Subcutaneous adipose tissue (tissue), 4 donors: Measurements from ENCODE around the gene TMEM117. TPM values are rescaled to one million over a fixed set of nuclear protein-coding genes. Genes with fewer than 3 reads are reported as not detected.

Source experiments
- total RNA-seq, 4 donors: library from RNA; depleted of rRNA; stranded (reverse); fragments of >200 nt; gene quantifications; one replicate each; pipeline ENCODE4 v1.1.0, GENCODE V29; 2016
- TF ChIP-seq, protein P1 (sequence below): fragments of 450-650 bp; IDR thresholded peaks from one replicate; pipeline ENCODE4 v1.5.1; 2016; ENCODE audit warnings: low read depth, mild to moderate bottlenecking, control low read depth, antibody characterized with exemption, moderate library complexity

Gene TMEM117
- total RNA-seq, 4 donors from 2014 or later: 3.8 to 9.1 (median 7.6) TPM

DNA sequence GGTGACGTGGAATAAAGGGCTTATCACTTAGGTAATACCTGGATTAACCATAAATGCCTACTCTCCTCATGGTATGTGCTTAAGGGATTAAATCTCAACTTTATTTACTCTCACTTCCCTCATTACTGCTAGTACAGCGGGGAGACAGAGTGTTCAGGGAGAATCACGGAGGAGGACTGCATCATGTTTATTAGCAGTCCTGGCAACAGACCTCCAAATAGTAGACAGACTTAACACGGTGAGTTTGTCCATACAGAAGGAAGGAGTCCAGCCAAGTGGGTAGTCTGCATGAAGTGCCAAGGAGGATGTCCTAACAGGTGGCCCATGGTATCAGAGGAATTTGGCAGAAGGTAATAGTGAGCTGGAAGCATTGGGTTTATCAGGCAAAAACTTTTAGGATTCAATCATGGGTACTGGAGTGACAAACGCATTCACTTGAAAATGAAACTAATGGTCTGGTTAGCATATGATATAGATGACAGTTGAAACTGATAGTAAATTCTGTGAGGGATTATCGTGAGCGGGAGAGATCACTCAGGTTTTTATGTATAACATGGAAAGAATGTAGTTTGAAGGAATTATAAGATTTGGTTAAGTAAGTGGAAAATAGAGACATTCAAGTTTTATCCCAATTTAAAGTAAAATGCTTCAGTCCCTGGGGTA is 471.8 kb downstream of the TMEM117 start:
- TF ChIP-seq, protein P1, sequence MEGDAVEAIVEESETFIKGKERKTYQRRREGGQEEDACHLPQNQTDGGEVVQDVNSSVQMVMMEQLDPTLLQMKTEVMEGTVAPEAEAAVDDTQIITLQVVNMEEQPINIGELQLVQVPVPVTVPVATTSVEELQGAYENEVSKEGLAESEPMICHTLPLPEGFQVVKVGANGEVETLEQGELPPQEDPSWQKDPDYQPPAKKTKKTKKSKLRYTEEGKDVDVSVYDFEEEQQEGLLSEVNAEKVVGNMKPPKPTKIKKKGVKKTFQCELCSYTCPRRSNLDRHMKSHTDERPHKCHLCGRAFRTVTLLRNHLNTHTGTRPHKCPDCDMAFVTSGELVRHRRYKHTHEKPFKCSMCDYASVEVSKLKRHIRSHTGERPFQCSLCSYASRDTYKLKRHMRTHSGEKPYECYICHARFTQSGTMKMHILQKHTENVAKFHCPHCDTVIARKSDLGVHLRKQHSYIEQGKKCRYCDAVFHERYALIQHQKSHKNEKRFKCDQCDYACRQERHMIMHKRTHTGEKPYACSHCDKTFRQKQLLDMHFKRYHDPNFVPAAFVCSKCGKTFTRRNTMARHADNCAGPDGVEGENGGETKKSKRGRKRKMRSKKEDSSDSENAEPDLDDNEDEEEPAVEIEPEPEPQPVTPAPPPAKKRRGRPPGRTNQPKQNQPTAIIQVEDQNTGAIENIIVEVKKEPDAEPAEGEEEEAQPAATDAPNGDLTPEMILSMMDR: no peak

DNA sequence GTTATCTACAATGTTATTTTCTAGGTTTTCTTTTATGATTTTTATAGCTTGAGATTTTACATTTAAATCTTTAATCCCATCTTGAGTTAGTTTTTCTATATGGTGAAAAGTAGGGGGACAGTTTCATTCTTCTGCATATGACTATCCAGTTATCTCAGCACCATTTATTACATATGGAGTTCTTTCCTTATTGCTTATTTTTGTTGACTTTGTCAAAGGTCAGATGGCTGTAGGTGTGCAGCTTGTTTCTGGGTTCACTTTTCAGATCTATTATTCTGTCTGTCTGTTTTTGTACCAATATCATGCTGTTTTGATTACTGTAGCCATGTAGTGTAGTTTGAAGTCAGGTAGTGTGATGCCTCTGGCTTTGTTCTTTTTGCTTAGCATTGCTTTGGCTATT is 477.3 kb downstream of the TMEM117 start:
- TF ChIP-seq, protein P1: no peak

DNA sequence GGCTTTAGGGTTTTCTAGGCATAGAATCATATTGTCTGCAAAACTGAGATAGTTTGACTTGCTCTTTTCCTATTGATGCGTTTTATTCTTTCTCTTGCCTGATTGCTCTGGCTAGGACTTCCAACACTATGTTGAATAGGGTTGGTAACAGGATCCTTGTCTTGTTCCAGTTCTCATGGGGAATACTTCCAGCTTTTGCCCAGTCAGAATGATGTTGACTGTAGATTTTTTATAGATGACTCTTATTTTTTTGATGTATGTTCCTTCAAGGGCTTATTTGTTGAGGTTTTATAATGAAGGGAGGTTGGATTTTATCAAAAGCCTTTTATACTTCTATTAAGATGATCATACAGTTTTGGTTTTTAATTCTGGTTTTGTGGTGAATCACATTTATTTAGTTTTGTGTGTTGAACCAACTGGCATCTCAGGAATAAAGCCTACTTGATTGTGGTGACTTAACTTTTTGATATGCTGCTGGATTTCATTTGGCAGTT is 478.2 kb downstream of the TMEM117 start:
- TF ChIP-seq, protein P1: no peak

DNA sequence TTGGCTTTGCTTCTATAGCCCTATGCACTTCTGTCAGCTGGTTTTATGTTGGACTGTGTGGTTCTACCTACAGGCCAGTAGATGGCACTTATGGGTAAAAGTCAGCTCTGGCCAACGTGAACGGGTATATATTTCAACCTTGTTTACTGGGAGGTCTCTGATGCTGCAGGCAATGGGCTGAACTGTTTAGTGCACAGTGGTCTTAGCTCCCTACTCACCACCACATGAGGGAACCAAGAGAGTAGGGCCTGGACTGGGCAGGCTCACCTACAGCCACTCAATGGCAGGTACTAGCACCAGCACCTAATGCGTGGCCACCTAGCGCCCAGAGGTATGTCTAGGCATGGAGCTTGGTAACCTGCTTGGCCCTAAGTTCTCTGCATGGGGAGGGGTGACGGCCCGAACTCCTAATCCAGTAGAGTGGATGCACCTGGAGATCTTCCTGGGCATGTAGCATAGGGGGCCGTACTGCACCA is 481.8 kb downstream of the TMEM117 start:
- TF ChIP-seq, protein P1: no peak

DNA sequence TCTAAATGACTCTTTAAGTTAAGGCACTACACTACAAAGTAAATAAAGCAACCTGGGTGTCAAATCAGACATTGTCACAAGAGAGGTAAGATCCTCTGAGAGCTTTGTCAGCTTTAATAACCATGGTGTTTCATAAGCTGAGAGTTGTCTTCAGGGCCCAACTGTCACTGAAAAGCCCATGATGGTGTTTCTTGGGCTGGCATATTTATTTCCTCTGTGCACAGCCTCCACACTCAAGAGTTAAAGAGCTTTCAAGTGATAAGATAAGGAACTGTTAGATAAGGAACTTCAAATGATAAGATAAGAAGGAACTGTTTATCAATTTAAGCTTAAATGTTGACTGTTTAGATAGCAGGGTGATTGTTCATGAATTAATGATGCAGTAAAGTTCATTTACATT is 495.4 kb downstream of the TMEM117 start:
- TF ChIP-seq, protein P1: no peak

DNA sequence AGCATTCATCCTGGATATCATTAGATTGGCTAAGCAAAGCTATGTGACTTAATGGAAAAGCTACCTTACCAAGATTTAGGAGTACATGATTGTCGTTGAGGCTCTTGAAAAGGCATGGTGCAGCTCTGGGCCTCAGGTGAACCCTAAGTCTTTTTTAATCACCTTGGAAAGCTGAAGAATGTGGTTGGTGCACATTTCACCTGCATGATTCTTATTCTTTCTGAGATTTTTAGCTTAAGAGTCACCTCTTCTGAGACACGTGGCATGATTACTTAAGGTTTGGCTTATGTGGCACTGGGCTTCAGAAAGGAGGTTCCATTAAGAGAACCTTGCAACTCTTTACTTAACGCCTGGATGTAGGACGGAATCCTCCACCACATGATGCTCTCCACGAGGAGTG is 498.5 kb downstream of the TMEM117 start:
- TF ChIP-seq, protein P1: no peak

DNA sequence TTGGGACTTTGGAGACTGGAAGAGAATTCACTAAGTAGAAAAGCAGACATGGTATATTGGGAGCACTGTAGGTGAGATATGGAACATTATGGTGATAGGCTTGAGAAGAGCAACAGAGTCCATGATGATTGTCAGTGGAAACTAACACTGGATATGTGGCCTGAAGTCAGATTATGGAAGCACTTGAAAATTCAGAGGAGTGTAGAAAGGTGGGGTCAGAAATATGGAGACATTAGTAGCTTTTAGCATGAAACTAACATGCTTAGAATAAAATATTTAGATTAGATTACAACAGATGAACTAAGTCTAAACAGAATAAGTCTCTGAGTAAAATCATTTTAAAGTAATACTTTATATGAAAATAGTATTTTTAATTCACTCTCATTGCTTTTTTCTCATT is 499.1 kb downstream of the TMEM117 start:
- TF ChIP-seq, protein P1: no peak
